HG03558 (cell line): ENCODE measurements around the gene HOXD10.

ENCODE experiments used
- ATAC-seq: cut with Tn5 transposase; IDR thresholded peaks from one replicate; pipeline ENCODE4 v1.9.1; 2021; ENCODE audit warnings: moderate number of reproducible peaks; ENCODE audit not compliant: unreplicated experiment; ENCODE audit errors: extremely low read depth

HOXD10 gene

DNA sequence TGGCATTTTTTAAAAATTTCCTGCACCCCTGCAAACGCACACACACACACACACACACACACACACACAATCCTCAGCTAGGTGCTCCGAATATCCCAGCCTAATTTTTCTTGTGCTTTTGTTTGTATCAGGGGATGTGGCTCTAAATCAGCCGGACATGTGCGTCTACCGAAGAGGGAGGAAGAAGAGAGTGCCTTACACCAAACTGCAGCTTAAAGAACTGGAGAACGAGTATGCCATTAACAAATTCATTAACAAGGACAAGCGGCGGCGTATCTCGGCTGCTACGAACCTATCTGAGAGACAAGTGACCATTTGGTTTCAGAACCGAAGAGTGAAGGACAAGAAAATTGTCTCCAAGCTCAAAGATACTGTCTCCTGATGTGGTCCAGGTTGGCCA is 22.2 kb upstream of the HOXD10 start:
- ATAC-seq, result no peak

DNA sequence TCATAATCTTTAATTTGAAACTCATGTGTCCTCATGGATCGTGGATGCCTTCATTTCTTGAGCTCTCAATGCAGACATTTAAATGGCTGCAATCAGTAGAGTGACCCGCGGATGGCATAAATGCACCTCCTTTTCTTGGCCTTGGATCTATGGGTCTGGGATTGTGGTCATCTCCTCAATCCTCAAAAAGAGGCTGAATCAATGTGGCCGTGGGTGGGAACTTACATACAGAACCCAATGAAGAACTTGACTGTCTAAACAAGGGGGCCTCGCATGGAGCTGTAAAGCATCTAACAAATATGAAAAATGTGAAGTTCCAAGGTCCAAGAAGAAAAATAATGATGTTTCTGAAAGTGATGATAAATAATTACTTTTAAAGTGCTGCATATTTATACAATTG is 21.2 kb upstream of the HOXD10 start:
- no peak for ATAC-seq

DNA sequence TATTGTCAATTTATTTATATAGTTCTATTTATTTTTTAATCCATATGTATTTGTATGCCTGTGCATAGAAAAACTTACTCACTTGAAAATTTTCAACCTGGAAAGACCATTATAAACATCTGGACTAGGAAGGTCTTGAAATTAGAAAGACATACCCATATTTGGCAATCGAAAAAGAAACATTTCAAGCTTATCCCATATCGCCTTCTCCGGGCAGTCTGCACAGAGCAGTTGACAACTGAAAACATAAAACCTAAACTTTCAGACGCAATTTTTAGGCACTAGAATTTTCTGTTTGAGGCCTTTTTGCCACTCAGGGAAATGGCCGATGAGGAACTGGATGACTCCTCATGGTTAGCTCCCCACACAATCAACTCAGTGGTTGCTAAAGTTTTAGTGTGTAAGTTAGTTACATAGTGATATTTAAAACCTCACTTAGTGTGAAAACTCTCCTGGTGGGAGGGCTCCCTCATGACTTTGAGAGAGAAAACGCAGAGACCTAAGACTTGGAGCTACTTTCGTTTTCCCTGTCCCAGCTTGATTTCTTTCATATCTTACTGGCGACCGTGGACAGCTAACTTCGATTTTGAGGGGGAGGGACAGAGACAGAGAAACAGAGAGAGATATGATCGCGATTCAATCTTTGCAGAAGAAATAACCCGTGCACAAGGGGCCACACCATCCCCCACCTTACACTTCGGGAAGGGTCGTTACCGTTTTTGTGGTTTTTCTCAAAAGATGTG is 20.2 kb upstream of the HOXD10 start:
- no peak for ATAC-seq

DNA sequence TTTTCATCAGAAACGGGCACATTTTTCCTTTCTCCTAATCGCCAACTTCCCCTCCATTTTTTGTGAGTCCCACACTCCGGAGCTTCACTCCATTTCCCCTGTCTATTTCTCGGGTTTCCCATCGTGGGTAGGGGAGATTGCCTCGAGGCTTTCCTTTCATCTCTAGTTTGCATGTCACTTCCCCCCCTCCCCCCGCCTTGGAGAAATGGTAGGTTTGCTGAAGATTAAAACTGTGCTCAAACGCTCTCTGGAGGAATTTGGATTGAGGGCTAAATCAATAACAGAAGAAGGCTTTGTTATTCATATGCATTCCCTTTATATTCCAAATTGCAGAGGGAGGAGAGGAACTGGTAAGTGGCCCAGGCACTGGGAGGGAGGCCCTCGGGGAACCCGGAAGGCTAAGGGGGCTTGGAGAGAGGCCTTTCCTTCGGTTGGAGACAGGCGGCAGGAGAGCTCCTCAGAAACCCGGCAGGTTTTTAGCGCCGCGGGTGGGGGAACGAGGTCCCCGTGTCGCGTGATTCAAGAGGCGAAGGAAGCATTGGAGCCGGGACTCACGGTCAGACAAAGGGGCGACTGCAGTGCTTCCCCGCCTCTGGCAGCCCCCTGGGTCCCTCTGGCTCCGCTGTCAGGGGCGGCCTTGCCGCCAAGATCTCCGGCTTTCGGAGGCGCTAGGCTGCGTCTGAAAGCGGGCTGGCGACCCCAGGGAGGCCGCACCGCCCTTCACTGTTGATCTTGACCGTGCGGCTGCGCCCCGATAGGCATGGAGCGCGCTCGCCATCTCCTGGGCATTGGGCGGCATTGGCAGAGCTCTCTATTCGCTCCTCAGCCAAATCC is 19.4 kb upstream of the HOXD10 start:
- ATAC-seq, result peak; percentile 52

DNA sequence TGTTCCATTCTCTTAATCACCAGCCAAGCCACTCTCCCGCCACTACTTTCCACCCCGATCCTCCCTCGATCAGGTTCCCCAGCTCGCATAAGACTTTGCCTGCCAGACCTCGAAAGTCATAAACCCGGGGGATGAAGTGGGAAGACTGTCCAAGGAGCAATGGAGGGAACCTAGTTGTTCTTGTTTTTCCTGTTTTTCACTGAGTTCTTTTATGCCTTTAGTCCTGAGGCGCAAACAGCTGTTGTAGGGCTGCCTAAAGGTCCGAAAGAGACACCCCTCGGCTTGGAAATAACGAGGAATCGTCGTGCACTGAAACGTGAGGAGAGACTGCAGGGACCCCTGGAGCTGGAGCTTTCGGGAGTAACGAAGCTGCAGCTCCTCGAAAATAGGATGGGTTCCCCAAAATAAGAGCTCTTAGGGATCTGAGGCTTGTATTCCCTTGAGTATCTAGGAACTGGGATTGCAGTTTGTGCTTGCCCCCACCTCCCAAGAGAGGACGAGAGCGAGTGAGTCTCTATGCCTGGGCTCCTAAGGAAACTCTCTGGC is 18.7 kb upstream of the HOXD10 start:
- no peak for ATAC-seq

DNA sequence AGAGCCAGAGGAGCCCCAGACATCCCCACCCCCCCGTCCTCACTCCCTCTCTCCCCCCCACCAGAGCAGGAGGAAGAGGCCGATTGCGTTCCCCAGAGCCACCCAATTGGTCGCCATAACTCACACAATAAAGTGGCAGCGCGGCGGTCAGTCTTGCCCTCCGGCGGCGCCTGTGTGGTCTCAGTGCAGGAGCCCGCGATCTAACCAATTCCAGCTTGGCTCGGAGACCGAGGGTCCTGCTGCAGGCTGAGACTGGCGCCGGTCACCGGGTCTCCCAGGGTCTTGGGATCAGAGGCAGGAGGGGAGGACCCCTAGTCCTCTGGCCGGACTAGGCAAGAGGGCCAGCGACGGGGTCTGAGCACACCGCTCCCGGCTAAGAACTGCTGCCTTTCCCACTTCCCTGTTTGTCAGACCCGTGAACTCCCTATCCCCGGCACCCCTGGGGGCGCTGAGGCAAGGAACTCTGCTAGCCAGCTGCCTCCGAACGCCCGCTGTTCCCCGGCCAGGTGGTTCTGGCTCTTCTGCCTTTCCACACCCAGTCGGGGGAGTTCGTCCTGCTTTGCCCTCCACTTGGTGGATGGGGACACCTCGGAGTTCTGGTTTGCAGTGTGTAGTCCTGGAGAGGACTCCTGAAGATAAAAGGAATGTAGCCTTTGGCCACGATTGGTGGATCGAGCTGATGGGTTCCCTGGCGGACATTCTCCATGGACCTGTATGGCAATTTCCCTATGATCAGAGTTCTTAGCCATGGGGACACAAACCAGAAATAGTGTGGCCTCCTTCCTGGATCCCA is 18.0 kb upstream of the HOXD10 start:
- ATAC-seq, result no peak

DNA sequence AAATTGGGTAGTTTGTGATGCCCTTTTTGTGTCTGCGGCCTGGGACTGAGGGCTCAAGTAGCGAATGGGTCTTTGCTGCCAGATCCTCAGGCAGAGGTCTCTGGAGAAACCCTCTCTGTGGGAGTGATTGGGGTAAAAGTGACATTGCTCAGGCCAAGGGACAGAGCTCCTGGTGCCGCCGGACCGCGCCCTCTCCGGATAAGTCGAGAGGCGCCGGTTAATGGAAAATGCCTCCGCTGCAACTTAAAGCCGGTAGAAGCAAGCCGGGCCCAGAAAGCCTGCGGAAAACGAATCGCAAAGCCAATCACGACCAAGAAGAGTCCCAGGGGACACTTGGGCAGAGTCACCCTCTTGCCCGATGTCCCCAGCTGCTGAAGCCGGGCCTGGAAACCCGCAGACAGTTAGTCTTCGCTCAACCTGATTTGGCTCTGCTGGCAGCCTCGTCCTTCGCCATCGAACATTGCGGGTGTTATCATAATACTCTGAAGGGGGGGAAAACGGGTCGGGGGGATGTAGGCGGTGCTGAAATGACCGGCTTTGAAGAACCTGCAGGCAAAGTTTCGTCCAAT is 17.3 kb upstream of the HOXD10 start:
- ATAC-seq, result no peak

DNA sequence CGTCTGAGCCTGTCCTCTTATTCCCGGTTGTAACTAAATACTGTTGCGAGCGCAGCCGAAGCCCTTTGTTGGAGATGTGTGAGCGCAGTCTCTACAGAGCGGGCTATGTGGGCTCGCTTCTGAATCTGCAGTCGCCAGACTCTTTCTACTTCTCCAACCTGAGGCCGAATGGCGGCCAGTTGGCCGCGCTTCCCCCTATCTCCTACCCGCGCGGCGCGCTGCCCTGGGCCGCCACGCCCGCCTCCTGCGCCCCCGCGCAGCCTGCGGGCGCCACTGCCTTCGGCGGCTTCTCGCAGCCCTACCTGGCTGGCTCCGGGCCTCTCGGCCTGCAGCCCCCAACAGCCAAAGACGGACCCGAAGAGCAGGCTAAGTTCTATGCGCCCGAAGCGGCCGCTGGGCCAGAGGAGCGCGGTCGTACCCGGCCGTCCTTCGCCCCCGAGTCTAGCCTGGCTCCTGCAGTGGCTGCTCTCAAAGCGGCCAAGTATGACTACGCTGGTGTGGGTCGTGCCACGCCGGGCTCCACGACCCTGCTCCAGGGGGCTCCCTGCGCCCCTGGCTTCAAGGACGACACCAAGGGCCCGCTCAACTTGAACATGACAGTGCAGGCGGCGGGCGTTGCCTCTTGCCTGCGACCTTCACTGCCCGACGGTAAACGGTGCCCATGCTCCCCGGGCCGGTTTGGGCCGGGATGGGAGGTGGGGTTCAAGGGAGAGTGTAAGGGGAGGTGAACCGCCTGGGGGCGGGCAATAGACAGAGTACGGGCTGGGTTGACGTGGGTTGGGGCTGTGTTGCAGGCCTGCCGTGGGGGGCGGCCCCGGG is 16.6 kb upstream of the HOXD10 start, which contains the start of gene HOXD12:
HOXD12 (plus strand) TSS at position 68 of the 819 bp plus-strand sequence; CDS start at position 75, 7 bp downstream.
- ATAC-seq, result no peak

DNA sequence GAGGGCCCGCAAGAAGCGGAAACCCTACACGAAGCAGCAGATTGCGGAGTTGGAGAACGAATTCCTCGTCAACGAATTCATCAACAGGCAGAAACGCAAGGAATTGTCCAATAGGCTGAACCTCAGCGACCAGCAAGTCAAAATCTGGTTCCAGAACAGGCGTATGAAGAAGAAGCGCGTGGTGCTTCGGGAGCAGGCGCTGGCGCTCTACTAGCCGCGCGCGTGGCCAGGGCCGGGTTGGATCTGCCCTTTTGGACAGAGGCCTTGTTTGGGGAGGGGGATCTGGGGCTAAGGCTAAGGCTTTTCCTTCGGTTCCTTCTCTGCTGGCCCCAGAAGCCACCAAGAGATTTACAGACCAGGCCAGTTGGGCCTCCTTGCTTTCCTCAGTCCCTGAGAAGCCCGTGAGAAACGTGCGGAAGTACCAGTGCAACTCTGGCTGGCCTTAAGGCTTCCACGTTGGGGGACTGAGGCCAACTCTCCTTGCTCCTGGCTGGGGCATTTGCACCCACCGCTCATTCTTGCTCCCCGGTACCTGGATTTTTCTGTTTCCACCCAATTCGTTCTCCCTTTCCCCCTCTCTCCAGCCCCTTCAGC is 15.9 kb upstream of the HOXD10 start:
- no peak for ATAC-seq

DNA sequence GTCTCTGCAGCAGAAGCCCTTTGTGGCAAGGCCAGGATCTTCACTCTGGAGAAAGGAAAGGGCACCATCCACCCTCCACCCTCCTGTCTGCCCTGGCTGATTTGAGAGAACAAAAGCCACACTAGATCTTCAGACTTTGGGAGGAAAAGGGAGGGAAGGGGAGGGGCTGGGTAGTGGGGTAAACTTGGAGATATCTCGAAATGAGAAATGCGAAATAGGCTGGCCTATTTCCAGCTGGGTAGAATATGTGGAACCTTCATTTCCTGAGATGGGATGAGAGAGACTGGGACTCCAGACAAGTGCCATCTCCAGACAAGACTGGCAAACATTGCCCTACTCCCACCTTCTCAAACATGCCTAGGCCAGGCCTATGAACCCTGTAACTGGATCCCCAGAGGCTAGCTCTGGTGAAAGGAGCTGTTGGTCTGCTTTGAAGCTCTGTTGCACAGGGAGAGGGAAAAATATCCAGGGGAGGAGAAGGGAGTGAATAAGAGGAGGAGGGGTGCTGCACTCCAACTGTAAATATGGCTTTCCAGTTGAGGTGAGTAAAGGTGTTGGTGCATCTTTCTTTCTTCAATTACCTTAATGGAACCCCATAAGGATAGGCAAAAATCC is 15.3 kb upstream of the HOXD10 start:
- no peak for ATAC-seq

DNA sequence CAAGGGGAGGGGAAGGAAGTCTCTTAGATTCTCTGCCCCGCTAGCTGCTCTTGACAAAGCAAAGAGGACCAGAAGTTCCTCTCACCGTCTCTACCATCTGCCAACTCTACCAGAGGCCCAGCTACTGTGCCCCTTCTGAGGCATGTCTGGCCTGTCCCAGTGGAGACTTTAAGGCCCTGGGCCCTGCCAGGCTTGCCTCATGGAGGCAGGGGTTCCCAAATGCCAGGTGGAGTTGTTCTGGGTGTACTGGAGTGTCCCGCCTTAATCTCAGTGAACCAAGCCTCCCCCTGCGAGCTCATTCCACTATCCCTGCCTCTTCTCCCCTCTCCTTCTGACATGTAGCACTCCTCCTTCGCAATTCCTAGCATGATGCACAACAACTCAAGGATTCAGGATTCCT is 14.7 kb upstream of the HOXD10 start:
- no peak for ATAC-seq

DNA sequence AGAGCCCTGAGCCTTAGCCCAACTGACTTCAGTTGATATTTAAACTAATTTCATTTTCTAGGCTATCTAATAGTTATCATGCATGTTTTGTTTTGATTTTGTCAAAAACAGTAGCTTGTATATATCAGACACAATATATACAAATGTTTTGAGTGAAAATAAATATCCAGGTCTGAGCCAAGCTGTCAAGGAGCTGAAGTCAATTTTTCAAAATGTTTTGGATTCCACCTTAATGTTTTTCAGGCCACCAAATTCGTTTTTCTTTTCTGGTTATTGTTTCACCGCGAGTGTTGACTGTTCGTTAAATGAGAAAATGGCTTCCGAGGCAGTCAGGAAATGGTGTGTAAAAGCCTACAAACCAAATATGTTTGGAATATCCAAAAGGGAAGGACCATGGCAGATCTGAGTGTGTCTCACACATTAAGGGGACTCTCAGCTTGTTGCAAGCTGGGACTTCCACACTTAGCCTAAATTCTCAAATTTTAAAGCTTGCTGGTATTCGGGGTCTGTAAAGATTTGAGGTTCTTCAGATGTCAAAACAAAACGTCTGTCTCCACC is 14.2 kb upstream of the HOXD10 start:
- ATAC-seq, result no peak

DNA sequence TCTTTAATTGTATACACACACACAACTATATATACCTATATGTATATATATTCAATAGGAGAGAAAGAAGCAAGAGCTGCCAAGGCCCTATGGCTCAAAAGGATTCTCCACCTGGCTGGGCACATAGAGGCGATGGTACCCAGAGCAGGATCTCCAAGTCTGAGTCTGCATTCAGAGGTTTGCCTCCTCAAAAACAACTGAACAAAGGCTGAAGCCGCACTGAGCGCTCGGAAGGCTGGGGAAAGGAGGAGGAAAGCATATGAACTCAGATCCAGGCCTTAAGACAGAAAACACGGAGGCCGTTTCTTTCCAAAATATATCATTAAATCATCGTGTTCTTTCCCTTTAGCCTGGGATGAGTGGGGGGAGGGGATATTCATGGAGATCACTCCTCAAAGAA is 13.4 kb upstream of the HOXD10 start:
- no peak for ATAC-seq

DNA sequence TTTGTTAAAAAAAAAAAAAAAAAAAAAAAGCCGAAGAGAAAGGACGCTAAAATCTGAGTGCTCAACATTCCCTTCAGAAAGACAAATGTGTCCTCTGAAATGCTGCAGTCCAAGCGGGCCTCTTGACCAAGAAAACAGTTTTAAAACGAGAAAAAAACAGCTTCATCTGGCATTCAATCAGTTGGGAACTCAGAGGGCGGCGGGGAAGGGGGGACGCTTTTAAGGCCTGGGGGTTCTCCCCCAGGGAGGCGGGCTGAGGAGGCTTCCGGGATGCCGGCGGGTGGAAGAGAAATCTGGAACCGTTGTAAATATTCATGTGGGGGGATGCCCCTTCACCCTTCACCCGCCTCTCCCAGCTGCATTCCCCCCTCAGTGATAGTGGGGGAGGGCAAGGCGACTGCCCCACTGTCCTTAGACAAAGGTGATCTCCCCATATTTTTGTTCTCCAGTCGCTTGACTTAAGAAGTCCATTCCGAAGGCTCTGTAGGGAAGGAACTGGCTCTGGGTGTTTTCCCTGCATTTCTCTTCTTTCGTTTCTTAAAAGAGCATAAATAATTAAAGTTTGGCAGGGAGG is 12.7 kb upstream of the HOXD10 start:
- ATAC-seq, result no peak

DNA sequence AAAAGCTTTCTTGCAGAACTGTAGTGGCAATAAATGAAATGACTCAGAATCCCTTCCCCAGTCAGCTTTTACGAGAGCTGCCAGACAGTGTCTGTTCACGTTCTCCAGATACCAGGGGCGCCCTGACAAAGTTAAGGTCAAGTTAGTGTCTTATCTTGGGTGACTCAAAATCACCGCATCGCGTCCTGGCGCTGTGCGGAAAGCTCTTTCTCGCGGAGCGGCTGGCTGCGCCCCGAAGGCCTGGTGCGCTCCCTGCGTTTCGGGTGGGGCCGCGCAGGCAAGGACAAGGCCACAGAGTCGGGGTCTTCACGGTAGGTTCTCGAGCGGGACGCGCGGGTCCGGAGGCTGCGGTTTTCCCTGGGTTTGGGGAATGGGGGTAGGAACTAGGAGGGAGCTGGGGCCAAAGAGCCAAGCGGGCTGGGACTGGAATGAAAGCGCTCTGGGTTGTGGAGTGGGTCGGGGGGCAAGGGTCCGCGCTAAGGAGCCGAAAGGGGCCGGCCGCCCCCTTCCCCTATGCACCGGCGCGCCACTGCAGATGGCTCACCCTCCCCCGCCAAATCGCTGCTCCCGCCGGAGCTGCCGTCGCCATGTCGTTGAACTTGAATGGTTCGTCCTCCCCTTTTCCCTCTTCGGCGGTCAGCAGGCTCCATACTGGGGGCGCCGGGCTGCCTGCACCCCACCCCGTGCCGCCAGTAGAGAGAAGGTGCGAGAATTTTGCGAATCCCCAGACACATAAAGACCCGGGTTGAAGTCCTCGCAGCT is 12.1 kb upstream of the HOXD10 start:
- ATAC-seq, result no peak

DNA sequence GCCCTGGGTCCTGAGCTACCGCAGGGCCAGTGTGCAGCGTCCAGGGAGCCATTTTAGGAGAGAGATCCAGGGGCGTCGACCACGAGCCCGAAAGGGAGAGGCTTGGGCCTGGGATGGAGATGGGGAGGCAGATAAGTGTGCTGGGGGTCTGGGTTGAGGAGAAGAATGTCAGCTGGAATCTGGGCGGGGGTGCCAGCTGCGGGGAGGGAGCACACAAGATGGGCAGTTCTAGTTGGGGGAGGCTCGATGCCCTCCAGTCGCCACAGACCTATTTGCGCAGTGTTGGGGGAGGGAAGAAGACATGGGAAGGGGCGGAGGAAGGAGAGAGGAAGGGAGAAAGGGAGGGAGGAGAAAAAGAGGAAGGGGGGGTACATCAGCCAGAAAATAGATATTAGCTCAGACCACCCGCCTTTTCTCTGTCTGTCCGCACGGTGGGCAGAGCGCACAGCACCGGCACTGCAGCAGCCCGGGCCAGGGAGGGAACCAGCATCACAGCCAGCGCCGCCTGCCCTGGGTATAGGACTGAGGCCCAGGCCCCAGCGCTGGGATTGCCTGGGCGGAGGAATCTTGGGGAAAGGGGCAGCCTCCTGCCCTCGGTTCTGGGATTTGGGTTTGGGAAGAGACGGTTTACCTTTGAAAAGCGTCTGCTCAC is 11.4 kb upstream of the HOXD10 start:
- ATAC-seq, result no peak
